H9 (cell line): ENCODE data around the gene ARHGAP5. TPM values are rescaled to one million over a fixed set of nuclear protein-coding genes. Genes with fewer than 3 reads are reported as not detected.

Experiments used
- DNase-seq: peaks from one replicate; pipeline ENCODE4 v3.0.0-alpha.2; 2017
- H2AFZ ChIP-seq: one replicate; pipeline ENCODE4 v1.6.1; 2013; ENCODE audit warnings: mild to moderate bottlenecking, low read length, control low read depth, moderate library complexity
- H2AK5ac ChIP-seq: 2 replicates; pipeline ENCODE4 v1.6.1; 2013; ENCODE audit warnings: low read length, control low read depth, mixed read lengths; ENCODE audit not compliant: insufficient read length
- H2BK120ac ChIP-seq: one replicate; pipeline ENCODE4 v1.6.1; 2013; ENCODE audit warnings: low read depth, mild to moderate bottlenecking, low read length, control low read depth, inconsistent platforms; ENCODE audit not compliant: poor library complexity, severe bottlenecking
- H2BK12ac ChIP-seq: 2 replicates; pipeline ENCODE4 v1.6.1; 2013; ENCODE audit warnings: low read length, control low read depth, mixed read lengths, low read depth; ENCODE audit not compliant: insufficient read length
- H2BK15ac ChIP-seq: 2 replicates; pipeline ENCODE4 v1.6.1; 2013; ENCODE audit warnings: low read depth, low read length, control low read depth
- H2BK20ac ChIP-seq: one replicate; pipeline ENCODE4 v1.6.1; 2013; ENCODE audit warnings: low read depth, mild to moderate bottlenecking, low read length, control low read depth, inconsistent platforms; ENCODE audit not compliant: poor library complexity, severe bottlenecking
- H2BK5ac ChIP-seq: 2 replicates; pipeline ENCODE4 v1.6.1; 2013; ENCODE audit warnings: low read length, control low read depth, mixed read lengths; ENCODE audit not compliant: insufficient read length
- H3K14ac ChIP-seq: 2 replicates; pipeline ENCODE4 v1.6.1; 2013; ENCODE audit warnings: low read length, control low read depth; ENCODE audit not compliant: insufficient read depth
- H3K18ac ChIP-seq: 2 replicates; pipeline ENCODE4 v1.6.1; 2013; ENCODE audit warnings: low read depth, mild to moderate bottlenecking, mixed read lengths, low read length, control low read depth; ENCODE audit not compliant: insufficient read length
- H3K23ac ChIP-seq: 2 replicates; pipeline ENCODE4 v1.6.1; 2013; ENCODE audit warnings: low read length, control low read depth, mixed read lengths, low read depth; ENCODE audit not compliant: insufficient read length
- H3K23me2 ChIP-seq: 2 replicates; pipeline ENCODE4 v1.6.1; 2013; ENCODE audit warnings: low read depth, mild to moderate bottlenecking, mixed read lengths, low read length, control low read depth; ENCODE audit not compliant: insufficient read length, poor library complexity, severe bottlenecking
- H3K27ac ChIP-seq: 2 replicates; pipeline ENCODE4 v1.5.1; 2013; ENCODE audit warnings: low read length, control low read depth, mixed read lengths, low read depth; ENCODE audit not compliant: insufficient read length
- H3K27me3 ChIP-seq: 2 replicates; pipeline ENCODE4 v1.6.1; 2013; ENCODE audit warnings: low read length, control low read depth, inconsistent platforms; ENCODE audit not compliant: insufficient read depth
- H3K4ac ChIP-seq: 2 replicates; pipeline ENCODE4 v1.6.1; 2013; ENCODE audit warnings: low read depth, mild to moderate bottlenecking, control low read depth, inconsistent platforms, low read length, moderate library complexity
- H3K4me1 ChIP-seq: 2 replicates; pipeline ENCODE4 v1.6.1; 2013; ENCODE audit warnings: low read length, control low read depth, inconsistent platforms; ENCODE audit not compliant: insufficient read depth
- H3K4me2 ChIP-seq: 2 replicates; pipeline ENCODE4 v1.6.1; 2013; ENCODE audit warnings: low read length, control low read depth, mixed read lengths; ENCODE audit not compliant: insufficient read length, insufficient read depth
- H3K56ac ChIP-seq: 2 replicates; pipeline ENCODE4 v1.6.1; 2013; ENCODE audit warnings: low read depth, mild to moderate bottlenecking, mixed read lengths, low read length, control low read depth; ENCODE audit not compliant: insufficient read length
- H3K79me1 ChIP-seq: 2 replicates; pipeline ENCODE4 v1.6.1; 2013; ENCODE audit warnings: low read depth, mild to moderate bottlenecking, moderate library complexity, low read length, control low read depth, inconsistent platforms; ENCODE audit not compliant: insufficient read depth, poor library complexity, severe bottlenecking
- H3K79me2 ChIP-seq: 2 replicates; pipeline ENCODE4 v1.6.1; 2013; ENCODE audit warnings: low read length, control low read depth, inconsistent platforms; ENCODE audit not compliant: insufficient read depth
- H3K9ac ChIP-seq: 2 replicates; pipeline ENCODE4 v1.6.1; 2013; ENCODE audit warnings: low read length, control low read depth, mixed read lengths; ENCODE audit not compliant: insufficient read length; ENCODE audit errors: extremely low read depth
- H3K9me3 ChIP-seq: one replicate; pipeline ENCODE4 v1.6.1; 2013; ENCODE audit warnings: low read depth, low read length, inconsistent platforms; ENCODE audit not compliant: control insufficient read depth
- H3T11ph ChIP-seq: one replicate; pipeline ENCODE4 v1.6.1; 2013; ENCODE audit warnings: mild to moderate bottlenecking, low read length, control low read depth, inconsistent platforms
- H4K20me1 ChIP-seq: one replicate; pipeline ENCODE4 v1.6.1; 2013; ENCODE audit not compliant: control insufficient read depth, insufficient read length, insufficient read depth
- H4K5ac ChIP-seq: 2 replicates; pipeline ENCODE4 v1.6.1; 2013; ENCODE audit warnings: low read depth, mild to moderate bottlenecking, mixed read lengths, low read length, control low read depth; ENCODE audit not compliant: insufficient read length
- H4K8ac ChIP-seq: replicated peaks from 2 replicates; pipeline ENCODE4 v1.6.1; 2013; ENCODE audit warnings: low read length, control low read depth, mixed read lengths, low read depth; ENCODE audit not compliant: insufficient read length
- H4K91ac ChIP-seq: 2 replicates; pipeline ENCODE4 v1.6.1; 2013; ENCODE audit warnings: low read depth, mild to moderate bottlenecking, moderate library complexity, mixed read lengths, low read length, control low read depth; ENCODE audit not compliant: insufficient read length
- H3K27ac Mint-ChIP-seq, 3 experiments: 2 replicates in 2 of 3; 3 replicates in 1 of 3; pipeline ENCODE4 v1.8.0; 2020 to 2021; ENCODE audit warnings: mixed read lengths in 3 of 3, mild to moderate bottlenecking in 1 of 3, moderate library complexity in 1 of 3
- H3K27me3 Mint-ChIP-seq: 2 replicates; pipeline ENCODE4 v1.8.0; 2021; ENCODE audit warnings: low read depth, mild to moderate bottlenecking, moderate library complexity, mixed read lengths
- H3K36me3 Mint-ChIP-seq, 3 experiments: 2 replicates in 2 of 3; 3 replicates in 1 of 3; pipeline ENCODE4 v1.8.0; 2020 to 2021; ENCODE audit warnings: low read depth in 3 of 3, mixed read lengths in 3 of 3; ENCODE audit not compliant: insufficient read depth in 1 of 3
- H3K4me1 Mint-ChIP-seq, 2 experiments: 2 replicates each; pipeline ENCODE4 v1.8.0; 2020; ENCODE audit warnings: mixed read lengths in 2 of 2
- H3K4me3 Mint-ChIP-seq, 2 experiments: 2 replicates in 1 of 2; 3 replicates in 1 of 2; pipeline ENCODE4 v1.8.0; 2020 to 2021; ENCODE audit warnings: mild to moderate bottlenecking in 2 of 2, mixed read lengths in 2 of 2, moderate library complexity in 1 of 2
- H3K9me3 Mint-ChIP-seq, 2 experiments: 2 replicates in 1 of 2; 3 replicates in 1 of 2; pipeline ENCODE4 v1.8.0; 2020; ENCODE audit warnings: mild to moderate bottlenecking in 2 of 2, mixed read lengths in 2 of 2, moderate library complexity in 1 of 2
- CTCF ChIP-seq: fragments of 200-600 bp; sonication (generic); conservative IDR thresholded peaks from 3 replicates; pipeline ENCODE4 v1.8.0; 2021; ENCODE audit warnings: antibody characterized with exemption, mild to moderate bottlenecking
- WGBS: extraction: QIAGEN DNeasy Blood & Tissue Kit; methylation state at CpG from one replicate; pipeline ENCODE4 v1.1.7; 2013; ENCODE audit warnings: missing lambda C conversion rate, low lambda C conversion rate, mixed read lengths; ENCODE audit not compliant: insufficient read length; ENCODE audit errors: extremely low coverage; 5-methylcytosine and 5-hydroxymethylcytosine counted together
- total RNA-seq: library from RNA; stranded (reverse); gene quantifications from 2 replicates; pipeline ENCODE4 v1.2.1, GENCODE V29; 2021

Gene ARHGAP5
- total RNA-seq, 1 experiment from 2014 or later: 73.8 TPM

GRCh38 chr14:32190673-32191072, 113.6 kb downstream of the ARHGAP5 start:
- Mint-ChIP-seq H3K4me1 (no peaks in the 10 kb centered on the region), H3K27ac (no peak overlapping the region), H3K36me3 (no peaks in the 10 kb centered on the region), H3K27me3 (peaks cover 2% of the 10 kb centered on the region), H3K4me3 (no peak overlapping the region), H3K9me3 (peaks cover 5 to 8% of the 10 kb centered on the region in 2 experiments; a peak in 4 of 5 replicates)
- H2BK20ac ChIP-seq: no peak overlapping the region
- no peak overlapping the region for H3K9ac ChIP-seq
- H4K91ac ChIP-seq: no peak overlapping the region
- no peak overlapping the region for H3K23ac ChIP-seq
- no peak overlapping the region for H3K14ac ChIP-seq
- no peaks in the 10 kb centered on the region for H3K27me3 ChIP-seq
- H2AFZ ChIP-seq: no peak overlapping the region
- H2BK5ac ChIP-seq: no peak overlapping the region
- no peak for TF ChIP-seq CTCF
- H3K79me2 ChIP-seq: no peaks in the 10 kb centered on the region
- H3K4ac ChIP-seq: no peak overlapping the region
- H3K27ac ChIP-seq: no peak overlapping the region
- no peak overlapping the region for H4K8ac ChIP-seq
- no peak overlapping the region for H3T11ph ChIP-seq
- H4K5ac ChIP-seq: no peak overlapping the region
- no peak for DNase-seq
- no CpG with 5 or more reads among the region's 3 CpGs for WGBS
- no peak overlapping the region for H2BK12ac ChIP-seq
- no peak overlapping the region for H2BK15ac ChIP-seq
- H3K79me1 ChIP-seq: no peaks in the 10 kb centered on the region
- no peaks in the 10 kb centered on the region for H3K9me3 ChIP-seq
- no peaks in the 10 kb centered on the region for H3K23me2 ChIP-seq
- H3K18ac ChIP-seq: no peak overlapping the region
- H4K20me1 ChIP-seq: no peaks in the 10 kb centered on the region
- no peak overlapping the region for H2AK5ac ChIP-seq
- H3K4me2 ChIP-seq: no peak overlapping the region
- no peak overlapping the region for H2BK120ac ChIP-seq
- H3K4me1 ChIP-seq: no peaks in the 10 kb centered on the region
- no peak overlapping the region for H3K56ac ChIP-seq
